OCI-LY3 (cell line): Measurements from ENCODE around the gene ZNF91.

Source experiments
- H2AFZ ChIP-seq: fragments of 200-600, 300-600 bp; shearing (Covaris generic); 2 replicates; pipeline ENCODE4 v1.6.0; 2014; ENCODE audit warnings: antibody characterized with exemption, low read depth, low read length
- H3K27ac ChIP-seq: fragments of 200-600, 300-600 bp; sonication (generic); 2 replicates; pipeline ENCODE4 v1.5.1; 2014; ENCODE audit warnings: mild to moderate bottlenecking, low read length, moderate library complexity, mixed read lengths
- H3K27me3 ChIP-seq: fragments of 200-600, 300-600 bp; sonication (generic); 2 replicates; pipeline ENCODE4 v1.6.1; 2014; ENCODE audit warnings: low read depth, low read length, mixed read lengths
- H3K36me3 ChIP-seq: fragments of 200-600, 300-600 bp; sonication (generic); replicated peaks from 2 replicates; pipeline ENCODE3; 2014; ENCODE audit warnings: low read depth, low read length, mixed read lengths
- H3K4me1 ChIP-seq: fragments of 300-600, 200-600 bp; sonication (generic); 2 replicates; pipeline ENCODE4 v1.6.1; 2014; ENCODE audit warnings: low read length, mixed read lengths
- H3K4me2 ChIP-seq: fragments of 200-600, 300-600 bp; sonication (generic); 2 replicates; pipeline ENCODE4 v1.6.1; 2014; ENCODE audit warnings: low read length, mixed read lengths
- H3K4me3 ChIP-seq: fragments of 300-600, 200-600 bp; sonication (generic); 2 replicates; pipeline ENCODE4 v1.5.1; 2014; ENCODE audit warnings: antibody characterized with exemption, mild to moderate bottlenecking, low read length, moderate library complexity
- H3K79me2 ChIP-seq: fragments of 300-600, 200-600 bp; shearing (Covaris generic); 2 replicates; pipeline ENCODE4 v1.6.1; 2014; ENCODE audit warnings: mild to moderate bottlenecking, low read length, mixed read lengths
- H3K9ac ChIP-seq: fragments of 300-600, 200-600 bp; shearing (Covaris generic); 2 replicates; pipeline ENCODE4 v1.6.0; 2014; ENCODE audit warnings: mild to moderate bottlenecking, low read length, moderate library complexity
- H3K9me3 ChIP-seq: fragments of 200-600, 300-600 bp; shearing (Covaris generic); 2 replicates; pipeline ENCODE4 v1.6.1; 2014; ENCODE audit warnings: low read length, mixed read lengths; ENCODE audit not compliant: insufficient read depth
- H4K20me1 ChIP-seq: fragments of 200-600, 300-600 bp; sonication (generic); 2 replicates; pipeline ENCODE4 v1.6.1; 2016; ENCODE audit warnings: low read length, mixed read lengths; ENCODE audit not compliant: insufficient read depth
- EZH2phosphoT487 ChIP-seq: fragments of 200-600 bp; shearing (Covaris generic); IDR thresholded peaks from 2 replicates; pipeline ENCODE4 v1.6.1; 2018; ENCODE audit warnings: antibody characterized with exemption, mixed run types, low read depth
- TF ChIP-seq, protein P1 (sequence below): fragments of 200-600, 300-600 bp; sonication (generic); IDR thresholded peaks from 2 replicates; pipeline ENCODE4 v1.5.1; 2014; ENCODE audit warnings: antibody characterized with exemption, low read length, low read depth

The ZNF91 gene

DNA sequence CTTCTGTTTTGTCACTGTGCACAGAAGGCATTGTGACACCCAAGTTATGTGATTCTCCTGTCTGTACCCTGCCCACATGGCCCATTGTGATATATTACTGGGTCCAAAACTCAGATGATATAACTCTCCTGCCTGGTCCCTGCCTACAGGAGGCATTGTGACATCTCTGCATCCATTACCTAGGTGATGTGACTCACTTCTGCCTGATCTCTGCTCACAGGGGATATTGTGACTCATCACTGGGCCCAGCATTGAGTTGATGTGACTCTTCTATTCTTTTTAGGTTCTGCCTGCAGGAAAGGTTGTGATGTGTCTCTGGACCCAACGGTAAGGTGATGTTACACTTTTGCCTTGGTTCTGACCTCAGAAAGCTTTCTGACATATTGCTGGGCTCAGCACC lies 77.1 kb downstream of the ZNF91 start:
- TF ChIP-seq EZH2phosphoT487: no peak
- TF ChIP-seq, protein P1, sequence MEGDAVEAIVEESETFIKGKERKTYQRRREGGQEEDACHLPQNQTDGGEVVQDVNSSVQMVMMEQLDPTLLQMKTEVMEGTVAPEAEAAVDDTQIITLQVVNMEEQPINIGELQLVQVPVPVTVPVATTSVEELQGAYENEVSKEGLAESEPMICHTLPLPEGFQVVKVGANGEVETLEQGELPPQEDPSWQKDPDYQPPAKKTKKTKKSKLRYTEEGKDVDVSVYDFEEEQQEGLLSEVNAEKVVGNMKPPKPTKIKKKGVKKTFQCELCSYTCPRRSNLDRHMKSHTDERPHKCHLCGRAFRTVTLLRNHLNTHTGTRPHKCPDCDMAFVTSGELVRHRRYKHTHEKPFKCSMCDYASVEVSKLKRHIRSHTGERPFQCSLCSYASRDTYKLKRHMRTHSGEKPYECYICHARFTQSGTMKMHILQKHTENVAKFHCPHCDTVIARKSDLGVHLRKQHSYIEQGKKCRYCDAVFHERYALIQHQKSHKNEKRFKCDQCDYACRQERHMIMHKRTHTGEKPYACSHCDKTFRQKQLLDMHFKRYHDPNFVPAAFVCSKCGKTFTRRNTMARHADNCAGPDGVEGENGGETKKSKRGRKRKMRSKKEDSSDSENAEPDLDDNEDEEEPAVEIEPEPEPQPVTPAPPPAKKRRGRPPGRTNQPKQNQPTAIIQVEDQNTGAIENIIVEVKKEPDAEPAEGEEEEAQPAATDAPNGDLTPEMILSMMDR: no peak
- no peak overlapping the region for H2AFZ ChIP-seq

DNA sequence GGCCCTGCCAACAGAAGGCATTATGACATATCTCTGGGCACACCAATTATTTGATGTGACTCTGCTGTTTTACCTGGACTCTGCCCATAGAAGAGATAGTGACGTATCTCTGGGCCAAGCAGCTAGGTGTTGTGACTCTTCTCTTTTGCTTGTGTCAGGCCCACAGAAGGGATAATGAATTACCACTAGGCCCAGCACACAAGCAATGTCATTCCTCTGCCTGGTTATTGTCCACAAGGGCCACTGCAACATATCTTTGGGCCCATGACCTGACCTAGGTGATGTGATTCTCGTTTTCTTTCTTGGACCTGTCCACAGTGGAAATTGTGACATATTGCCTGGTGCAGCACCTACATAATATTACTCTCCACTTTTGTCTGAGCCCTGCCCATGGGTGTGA lies 80.0 kb downstream of the ZNF91 start:
- Histone ChIP-seq H3K4me1 (no peaks in the 10 kb centered on the region), H3K9ac (no peak overlapping the region), H4K20me1 (no peaks in the 10 kb centered on the region), H2AFZ (no peak overlapping the region), H3K4me2 (no peak overlapping the region), H3K4me3 (no peak overlapping the region), H3K27me3 (no peaks in the 10 kb centered on the region), H3K9me3 (no peaks in the 10 kb centered on the region), H3K79me2 (no peaks in the 10 kb centered on the region), H3K27ac (no peak overlapping the region), H3K36me3 (no peaks in the 10 kb centered on the region)
- TF ChIP-seq, protein P1: no peak
- no peak for TF ChIP-seq EZH2phosphoT487

More for the DNA sequence above, 77.1 kb downstream of the ZNF91 start:
- H3K4me2 ChIP-seq: no peak overlapping the region
- H3K36me3 ChIP-seq: no peaks in the 10 kb centered on the region
- no peaks in the 10 kb centered on the region for H3K4me1 ChIP-seq
- no peak overlapping the region for H3K4me3 ChIP-seq
- no peaks in the 10 kb centered on the region for H3K27me3 ChIP-seq
- no peaks in the 10 kb centered on the region for H3K79me2 ChIP-seq
- no peaks in the 10 kb centered on the region for H4K20me1 ChIP-seq
- H3K9ac ChIP-seq: no peak overlapping the region
- no peak overlapping the region for H3K27ac ChIP-seq
- no peaks in the 10 kb centered on the region for H3K9me3 ChIP-seq

DNA sequence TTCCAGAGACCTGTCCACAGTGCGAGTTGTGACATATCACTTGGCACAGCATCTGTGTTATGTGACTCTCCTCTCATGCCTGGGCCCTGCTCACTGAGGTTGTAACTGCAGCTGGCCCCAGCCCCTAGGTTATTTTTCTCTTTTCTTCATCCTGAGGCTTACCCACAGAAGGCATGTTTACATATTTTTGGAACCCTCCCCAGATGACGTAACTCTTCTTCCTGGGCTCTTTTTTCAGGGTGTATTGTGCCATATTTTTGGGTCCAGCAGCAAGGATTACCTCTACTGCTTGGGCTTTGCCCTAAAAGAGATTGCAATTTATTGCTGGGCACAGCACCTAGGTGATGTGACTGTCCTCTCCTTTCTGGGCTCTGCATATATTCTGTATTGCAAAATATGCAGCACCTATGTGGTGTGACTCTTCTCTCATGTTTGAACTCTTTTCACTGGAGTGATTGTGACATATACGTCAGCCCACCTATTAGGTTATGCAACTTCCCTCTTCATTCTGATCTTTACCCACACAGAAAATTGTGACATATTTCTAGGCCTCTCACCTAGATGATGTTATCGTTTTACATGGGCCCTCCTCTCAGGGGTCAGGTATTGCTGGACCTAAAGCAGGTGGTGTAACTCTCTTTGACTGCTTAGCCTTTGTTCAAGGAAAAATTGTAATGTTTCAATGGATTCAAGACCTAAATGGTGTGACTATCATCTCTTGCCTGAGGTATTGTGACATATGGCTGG lies 80.6 kb downstream of the ZNF91 start:
- no peaks in the 10 kb centered on the region for H4K20me1 ChIP-seq
- no peak overlapping the region for H3K9ac ChIP-seq
- no peaks in the 10 kb centered on the region for H3K36me3 ChIP-seq
- H3K79me2 ChIP-seq: no peaks in the 10 kb centered on the region
- H3K27me3 ChIP-seq: no peaks in the 10 kb centered on the region
- H3K4me3 ChIP-seq: no peak overlapping the region
- no peak for TF ChIP-seq EZH2phosphoT487
- TF ChIP-seq, protein P1: no peak
- no peaks in the 10 kb centered on the region for H3K9me3 ChIP-seq
- no peaks in the 10 kb centered on the region for H3K4me1 ChIP-seq
- H3K4me2 ChIP-seq: no peak overlapping the region
- no peak overlapping the region for H3K27ac ChIP-seq
- no peak overlapping the region for H2AFZ ChIP-seq

DNA sequence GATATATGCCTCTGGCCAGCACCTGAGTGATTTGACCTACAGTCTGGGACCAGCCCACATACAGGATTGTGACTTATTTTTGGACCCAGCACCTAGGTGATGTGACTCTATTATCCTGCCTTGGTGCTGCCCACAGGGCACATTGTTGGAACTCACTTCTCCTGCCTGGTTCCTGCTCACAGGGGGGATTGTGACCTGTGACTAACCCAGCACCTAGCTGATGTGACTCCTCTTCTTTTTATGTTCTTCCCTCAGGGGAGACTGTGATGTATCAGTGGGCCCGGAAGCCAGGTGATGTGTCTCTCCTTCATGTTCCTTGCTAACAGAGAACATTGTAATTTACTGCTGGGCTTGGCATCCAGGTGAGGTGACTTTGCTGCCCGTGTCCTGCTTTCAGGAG lies 82.1 kb downstream of the ZNF91 start:
- H3K27me3 ChIP-seq: no peaks in the 10 kb centered on the region
- no peak overlapping the region for H3K27ac ChIP-seq
- H3K4me3 ChIP-seq: no peak overlapping the region
- no peaks in the 10 kb centered on the region for H3K79me2 ChIP-seq
- no peaks in the 10 kb centered on the region for H3K9me3 ChIP-seq
- H4K20me1 ChIP-seq: no peaks in the 10 kb centered on the region
- H3K36me3 ChIP-seq: no peaks in the 10 kb centered on the region
- H3K9ac ChIP-seq: no peak overlapping the region
- H3K4me2 ChIP-seq: no peak overlapping the region
- H3K4me1 ChIP-seq: no peaks in the 10 kb centered on the region
- no peak overlapping the region for H2AFZ ChIP-seq
- TF ChIP-seq, protein P1: no peak
- no peak for TF ChIP-seq EZH2phosphoT487
